GM18520 (cell line): ENCODE data around the gene HEMK1.

Experiments
- ATAC-seq: cut with Tn5 transposase; IDR thresholded peaks from one replicate; pipeline ENCODE4 v1.9.1; 2021; ENCODE audit not compliant: unreplicated experiment

The HEMK1 gene

GRCh38 chr3:50599716-50600118, 30.4 kb downstream of the HEMK1 start:
- no peak for ATAC-seq

DNA sequence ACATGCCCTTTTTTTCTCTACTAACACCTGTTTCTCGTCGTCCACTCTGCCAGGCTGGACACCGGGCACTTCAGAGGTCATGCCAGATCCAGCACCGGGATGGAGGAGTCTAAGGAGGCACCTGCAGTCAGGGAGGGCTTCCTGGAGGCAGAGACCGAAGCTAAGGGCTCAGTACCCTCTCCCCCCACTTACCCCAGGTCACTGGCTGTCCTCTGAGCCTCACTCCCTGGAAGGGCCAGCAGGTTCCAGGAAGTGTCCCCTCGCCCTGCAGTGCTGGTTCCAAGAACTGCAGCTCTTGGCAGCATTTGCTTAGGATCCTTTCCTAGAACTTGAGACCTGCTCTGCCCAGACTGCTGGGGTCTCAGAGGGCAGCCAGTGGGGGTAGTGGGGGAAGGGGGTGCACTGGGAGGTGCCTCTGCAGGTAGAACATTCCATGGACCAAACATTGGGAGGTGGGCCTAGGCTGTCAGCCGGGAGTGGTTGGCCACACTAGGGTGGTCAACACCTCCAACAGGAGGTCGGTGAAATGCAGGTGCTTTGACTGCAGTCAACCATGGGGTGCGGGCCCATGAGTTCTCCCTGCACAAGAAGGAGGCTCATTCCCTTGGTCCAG, 30.9 kb downstream of the HEMK1 start:
- no peak for ATAC-seq

GRCh38 chr3:50600841-50601591, 31.7 kb downstream of the HEMK1 start:
- peak; percentile 65 for ATAC-seq

DNA sequence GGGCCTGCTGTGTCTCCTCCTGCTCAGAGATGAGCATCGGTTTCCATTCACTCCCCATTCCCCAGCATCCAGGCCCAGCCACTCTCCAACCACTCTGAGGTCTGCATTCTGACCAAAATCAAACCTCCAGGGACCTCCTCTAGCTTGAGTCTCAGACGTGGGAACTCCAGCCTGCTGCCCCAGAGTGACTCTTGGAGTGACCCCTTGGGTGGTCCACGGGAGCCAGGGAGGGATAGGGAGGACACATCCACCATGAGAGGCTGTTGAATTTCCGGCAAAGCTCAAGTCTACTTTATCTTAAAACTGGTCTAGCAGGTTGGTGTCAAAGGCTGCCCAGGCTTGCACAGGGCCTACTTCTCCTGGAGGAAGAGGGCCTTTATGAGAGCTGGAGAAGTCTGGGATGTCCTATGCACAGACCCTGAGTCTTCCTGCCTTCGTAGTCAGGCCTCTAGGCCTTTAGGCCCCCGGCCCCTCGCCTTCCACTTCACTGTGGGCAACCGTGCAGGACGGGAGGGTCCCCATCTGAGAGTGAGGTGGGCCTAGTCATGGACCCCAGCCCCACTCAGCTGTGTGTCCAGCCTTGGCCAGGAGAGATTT, 33.4 kb downstream of the HEMK1 start:
- ATAC-seq: no peak

- no peak for ATAC-seq
Measured at GRCh38 chr3:50603261-50604109, 34.2 kb downstream of the HEMK1 start.

DNA sequence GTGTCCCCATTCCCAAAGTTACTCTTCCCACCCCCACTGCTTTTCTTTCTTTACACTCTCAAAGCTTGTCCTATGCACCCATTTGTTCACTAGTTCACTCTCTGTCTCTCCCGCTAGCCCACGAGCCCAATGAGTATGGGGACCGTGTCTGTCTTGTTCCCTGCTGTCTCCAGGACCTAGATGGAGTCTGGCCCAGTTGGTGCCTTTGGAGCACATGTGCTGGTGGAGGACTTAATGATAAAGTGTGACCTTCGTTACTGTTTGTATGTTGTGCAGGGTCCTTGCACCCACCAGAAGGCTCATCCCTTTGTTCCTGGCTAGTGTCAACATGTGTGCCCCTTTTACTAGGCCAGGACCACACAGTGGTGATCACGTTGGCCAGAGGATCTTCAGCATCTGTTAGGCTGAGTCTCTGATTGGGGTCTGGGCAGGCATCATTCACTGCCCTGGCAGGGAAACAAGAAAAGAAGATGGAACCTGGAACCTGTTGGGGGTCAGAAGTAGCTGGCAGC, 34.8 kb downstream of the HEMK1 start:
- no peak for ATAC-seq

- ATAC-seq: no peak
Measured at GRCh38 chr3:50604628-50605588, 35.6 kb downstream of the HEMK1 start.

GRCh38 chr3:50605901-50606326, 36.6 kb downstream of the HEMK1 start:
- no peak for ATAC-seq

DNA sequence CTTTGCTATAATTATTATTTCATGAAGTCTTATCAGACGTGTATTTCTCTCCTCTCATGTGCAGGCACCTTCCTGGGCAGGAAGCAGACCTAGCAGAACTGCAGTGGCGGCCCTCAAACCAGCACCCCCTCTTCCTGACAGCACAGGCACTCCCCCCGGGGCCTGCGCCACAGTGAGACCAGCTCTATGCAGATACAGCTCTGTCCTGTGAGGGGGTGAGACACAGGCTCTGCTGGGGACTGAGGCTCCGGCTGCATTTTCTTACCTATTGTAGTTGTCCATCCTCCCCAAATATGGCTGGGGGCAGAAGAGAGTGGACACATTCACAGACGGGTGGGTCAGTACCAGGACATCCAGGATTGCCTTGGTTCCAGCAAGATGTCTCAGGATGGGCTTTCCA, 37.3 kb downstream of the HEMK1 start:
- ATAC-seq: no peak

GRCh38 chr3:50607271-50608091, 38.2 kb downstream of the HEMK1 start:
- ATAC-seq: no peak

- ATAC-seq: no peak
Measured at GRCh38 chr3:50608278-50608677, 39.0 kb downstream of the HEMK1 start.

- no peak for ATAC-seq
Measured at GRCh38 chr3:50609071-50609762, 39.9 kb downstream of the HEMK1 start.

- ATAC-seq: no peak
Measured at GRCh38 chr3:50609763-50610085, 40.4 kb downstream of the HEMK1 start.

- ATAC-seq: no peak
Measured at GRCh38 chr3:50610181-50610971, 41.1 kb downstream of the HEMK1 start.

DNA sequence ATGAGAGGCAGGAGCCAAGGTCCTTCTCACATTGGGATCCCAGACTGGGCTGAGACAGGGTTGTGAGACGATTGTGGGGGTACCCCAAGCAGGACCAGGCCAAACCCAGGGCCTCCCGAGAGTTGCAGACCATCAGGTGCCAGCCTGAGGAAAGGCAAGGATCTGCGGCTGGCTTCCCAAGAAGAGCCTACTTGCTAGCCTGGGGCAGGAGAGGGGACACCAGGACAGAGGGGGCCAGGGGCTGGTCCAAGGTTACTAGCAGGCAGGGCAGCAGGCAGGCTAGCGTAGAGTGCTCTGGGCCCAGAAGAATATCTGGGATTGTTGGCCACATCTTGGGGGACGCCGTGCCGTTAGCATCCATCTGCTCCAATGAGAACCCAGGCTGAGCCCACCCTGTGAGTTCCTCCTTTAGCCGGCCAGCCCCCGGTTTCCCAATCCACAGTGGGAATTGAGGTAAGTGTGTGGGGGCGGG, 41.7 kb downstream of the HEMK1 start:
- no peak for ATAC-seq

DNA sequence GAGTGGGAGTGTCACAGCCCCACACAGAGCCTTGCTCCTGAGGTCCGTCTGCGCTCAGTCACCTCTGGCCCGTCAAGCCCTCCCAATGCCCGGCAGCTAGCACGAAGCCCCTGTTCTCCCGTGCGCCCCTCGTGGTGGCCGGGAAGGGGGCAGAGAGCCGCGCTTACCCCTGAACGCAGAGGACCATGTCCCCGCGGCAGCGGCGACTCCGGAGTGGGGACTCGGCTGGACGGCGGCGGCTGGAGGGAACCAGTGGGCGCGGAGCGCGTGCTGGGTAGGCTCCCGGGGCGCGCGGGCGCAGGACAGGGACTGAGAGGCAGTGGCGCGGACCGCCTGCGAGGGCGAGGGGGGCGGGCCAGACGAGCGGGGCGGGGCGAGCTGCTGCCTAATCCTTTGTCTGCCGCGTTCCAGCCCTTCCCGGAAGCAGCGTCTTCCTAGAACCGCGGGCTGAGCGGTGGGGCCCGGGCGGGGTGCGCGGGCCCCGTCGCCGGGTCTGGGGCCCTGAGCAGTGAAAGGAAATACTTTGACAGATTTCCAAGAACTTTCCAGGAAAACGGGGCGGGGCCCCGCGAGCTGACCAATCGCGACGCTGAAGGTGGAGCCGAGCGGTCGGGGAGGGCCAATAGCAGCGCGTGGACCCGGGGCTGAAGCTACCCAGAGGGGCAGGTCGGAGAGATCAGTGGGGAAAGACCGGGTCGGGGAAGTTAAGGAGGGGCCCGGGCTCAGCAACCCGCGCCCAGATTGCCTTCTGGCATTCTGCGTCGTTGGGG, 42.3 kb downstream of the HEMK1 start, which contains the start of gene CISH:
TSS of gene CISH (minus strand) at position 311 of the 770 bp plus-strand sequence. CDS start at position 187, 124 bp downstream.
- peak; percentile 51 for ATAC-seq
